HCT116 (cell line): ENCODE measurements around the gene PDZD4. TPM values are rescaled to one million over a fixed set of nuclear protein-coding genes. Genes with fewer than 3 reads are reported as not detected.

Experiments
- ATAC-seq: fragments of 200-7000 bp; cut with Tn5 transposase; 2 replicates; pipeline ENCODE4 v1.9.1; 2020; ENCODE audit warnings: mild to moderate bottlenecking, moderate library complexity
- BruUV-seq: library from RNA; stranded (reverse); fragments of 400-500 nt; replicated peaks from 2 replicates; lab custom pipeline; 2021; lab: Mats Ljungman, UMichigan
- CTCF ChIA-PET: fragments of 300-600 bp; sonication (Branson Sonifier 250); formaldehyde crosslinking; loops from one replicate; lab custom pipeline; 2021; ENCODE audit warnings: antibody characterized with exemption; lab: Charles Lee
- POLR2A ChIA-PET: fragments of 300-600, 350-600 bp; sonication (Branson Sonifier 250); formaldehyde crosslinking; loops from one replicate; lab custom pipeline; 2021; ENCODE audit warnings: antibody characterized with exemption; lab: Charles Lee
- RAD21 ChIA-PET, 2 experiments: fragments of 300-600 bp; sonication (Branson Sonifier 250); formaldehyde crosslinking; loops; one replicate each; lab custom pipeline; 2023; ENCODE audit warnings: low total read pairs in 2 of 2; ENCODE audit not compliant: uncharacterized antibody in 2 of 2, unreplicated experiment in 2 of 2, low non-redundant PET in 1 of 2; lab: Charles Lee
- DNase-seq: peaks from one replicate; pipeline ENCODE4 v3.0.0-alpha.2; 2010; ENCODE audit warnings: low read depth, low spot score
- H2AFZ ChIP-seq: fragments of 200-600 bp; shearing (Covaris generic), sonication (generic); 2 replicates; pipeline ENCODE4 v1.6.1; 2017; ENCODE audit warnings: low read depth, mixed run types, mixed read lengths, antibody characterized with exemption, low read length; ENCODE audit not compliant: poor library complexity, severe bottlenecking
- H3K27ac ChIP-seq: 2 replicates; pipeline ENCODE4 v1.5.1; 2012; ENCODE audit warnings: low read depth, low read length
- H3K27me3 ChIP-seq: fragments of 200-600 bp; sonication (generic); 2 replicates; pipeline ENCODE4 v1.6.1; 2016; ENCODE audit warnings: mixed run types, low read length, mixed read lengths; ENCODE audit not compliant: insufficient read depth
- H3K36me3 ChIP-seq, 2 experiments: fragments of 200-500 bp in 1 of 2; fragments of 200-600 bp in 1 of 2; sonication (Bioruptor generic) in 1 of 2; sonication (generic) in 1 of 2; 2 replicates each; pipeline versions ENCODE4 v1.5.1 to v1.6.1; 2014 to 2016; ENCODE audit warnings: low read length in 2 of 2, inconsistent platforms in 1 of 2, mixed read lengths in 1 of 2, mixed run types in 1 of 2; ENCODE audit not compliant: insufficient read depth in 2 of 2, control insufficient read depth in 1 of 2
- H3K4me1 ChIP-seq, 2 experiments: fragments of 200-600 bp in 1 of 2; sonication (generic) in 1 of 2; 2 replicates each; pipeline versions ENCODE4 v1.5.1 to v1.6.1; 2012 to 2017; ENCODE audit warnings: low read length in 2 of 2, inconsistent platforms in 1 of 2, mild to moderate bottlenecking in 1 of 2, mixed read lengths in 1 of 2, mixed run types in 1 of 2, moderate library complexity in 1 of 2; ENCODE audit not compliant: insufficient read depth in 2 of 2, control insufficient read depth in 1 of 2
- H3K4me2 ChIP-seq: fragments of 200-600 bp; sonication (generic); 2 replicates; pipeline ENCODE4 v1.6.1; 2017; ENCODE audit warnings: mixed run types, low read length, mixed read lengths
- H3K4me3 ChIP-seq, 2 experiments: fragments of 200-600 bp in 1 of 2; sonication (generic) in 1 of 2; replicated peaks in 1 of 2; 2 replicates each; pipeline ENCODE4 v1.5.1; 2011 to 2016; ENCODE audit warnings: low read length in 2 of 2, control low read depth in 1 of 2, low read depth in 1 of 2, mild to moderate bottlenecking in 1 of 2, mixed read lengths in 1 of 2, mixed run types in 1 of 2
- H3K79me2 ChIP-seq: fragments of 200-600 bp; sonication (generic); 2 replicates; pipeline ENCODE4 v1.6.1; 2017; ENCODE audit warnings: mild to moderate bottlenecking, mixed run types, low read length, moderate library complexity, mixed read lengths; ENCODE audit not compliant: insufficient read depth
- H3K9ac ChIP-seq: fragments of 200-600 bp; sonication (generic); 2 replicates; pipeline ENCODE4 v1.6.1; 2016; ENCODE audit warnings: low read length, mixed read lengths
- H3K9me2 ChIP-seq: fragments of 200-600 bp; sonication (generic), shearing (Covaris generic); 2 replicates; pipeline ENCODE4 v1.6.1; 2017; ENCODE audit warnings: mixed run types, mild to moderate bottlenecking, moderate library complexity; ENCODE audit not compliant: insufficient read depth
- H3K9me3 ChIP-seq, 2 experiments: fragments of 200-500 bp in 1 of 2; fragments of 200-600 bp in 1 of 2; sonication (Bioruptor generic) in 1 of 2; sonication (generic) in 1 of 2; 2 replicates each; pipeline ENCODE4 v1.6.1; 2014 to 2017; ENCODE audit warnings: low read length in 2 of 2, mixed read lengths in 2 of 2, inconsistent platforms in 1 of 2, low read depth in 1 of 2, mild to moderate bottlenecking in 1 of 2, mixed run types in 1 of 2, moderate library complexity in 1 of 2; ENCODE audit not compliant: control insufficient read depth in 1 of 2, insufficient read depth in 1 of 2
- H4K20me1 ChIP-seq: fragments of 200-600 bp; sonication (generic), shearing (Covaris generic); 2 replicates; pipeline ENCODE4 v1.6.1; 2017; ENCODE audit warnings: mixed run types, mild to moderate bottlenecking, moderate library complexity; ENCODE audit not compliant: insufficient read depth
- CBX3 ChIP-seq: IDR thresholded peaks from 2 replicates; pipeline ENCODE4 v1.6.1; 2012; ENCODE audit warnings: low read depth
- EGR1 ChIP-seq: IDR thresholded peaks from 2 replicates; pipeline ENCODE4 v1.6.1; 2012; ENCODE audit warnings: low read depth
- ELF1 ChIP-seq: IDR thresholded peaks from 2 replicates; pipeline ENCODE4 v1.6.1; 2012; ENCODE audit warnings: low read depth, borderline replicate concordance
- EZH2phosphoT487 ChIP-seq: fragments of 200-600 bp; IDR thresholded peaks from 2 replicates; pipeline ENCODE4 v1.6.1; 2018; ENCODE audit warnings: antibody characterized with exemption, borderline replicate concordance
- FOSL1 ChIP-seq: IDR thresholded peaks from 2 replicates; pipeline ENCODE4 v1.6.1; 2012; ENCODE audit warnings: low read depth
- POLR2A ChIP-seq: IDR thresholded peaks from 2 replicates; pipeline ENCODE4 v1.7.0; 2011; ENCODE audit warnings: borderline replicate concordance; ENCODE audit not compliant: insufficient read depth, insufficient read length; ENCODE audit errors: extremely low read depth
- POLR2AphosphoS5 ChIP-seq: IDR thresholded peaks from 2 replicates; pipeline ENCODE4 v1.6.1; 2011; ENCODE audit warnings: mild to moderate bottlenecking, low read depth, low read length, moderate library complexity
- RAD21 ChIP-seq: IDR thresholded peaks from 2 replicates; pipeline ENCODE4 v1.6.1; 2012; ENCODE audit warnings: low read depth, mild to moderate bottlenecking
- SP1 ChIP-seq: IDR thresholded peaks from 2 replicates; pipeline ENCODE4 v1.6.1; 2012; ENCODE audit warnings: low read depth
- SRF ChIP-seq: IDR thresholded peaks from 2 replicates; pipeline ENCODE4 v1.6.1; 2012; ENCODE audit warnings: low read depth
- TCF7L2 ChIP-seq: IDR thresholded peaks from 2 replicates; pipeline ENCODE4 v1.7.0; 2011; ENCODE audit warnings: borderline replicate concordance, inconsistent platforms; ENCODE audit not compliant: insufficient read depth, insufficient read length; ENCODE audit errors: extremely low read depth
- intact Hi-C: fragments of 100-400 bp; cut with micrococcal nuclease; formaldehyde crosslinking; loops from 2 replicates; pipeline ENCODE4 v1.10.0; 2022
- total RNA-seq: library from RNA; stranded (reverse); gene quantifications from one replicate; pipeline ENCODE4 v1.2.1, GENCODE V29; 2021; ENCODE audit not compliant: unreplicated experiment
- TF ChIP-seq, protein P1 (sequence below): IDR thresholded peaks from 2 replicates; pipeline ENCODE4 v1.6.1; 2012; ENCODE audit warnings: low read depth
- TF ChIP-seq, protein P2 (sequence below): IDR thresholded peaks from 2 replicates; pipeline ENCODE4 v1.6.1; 2012

Gene PDZD4
- total RNA-seq, 1 experiment from 2014 or later: 0.30 TPM

GRCh38 chrX:153845195-153845594 is 14.9 kb upstream of the PDZD4 start:
- Histone ChIP-seq H2AFZ (no peak overlapping the region), H3K79me2 (no peaks in the 10 kb centered on the region), H3K27me3 (no peaks in the 10 kb centered on the region), H3K27ac (no peak overlapping the region), H3K9me2 (no peaks in the 10 kb centered on the region), H3K36me3 (no peaks in the 10 kb centered on the region), H3K9ac (no peak overlapping the region), H3K4me3 (no peak overlapping the region), H3K4me2 (no peak overlapping the region), H3K4me1 (no peaks in the 10 kb centered on the region), H4K20me1 (no peaks in the 10 kb centered on the region), H3K9me3 (no peaks in the 10 kb centered on the region)
- DNase-seq: no peak
- BruUV-seq: no TSS peak
- ChIA-PET CTCF (no interaction called here), RAD21 (no interaction called here), POLR2A (no interaction called here)
- no peak for TF ChIP-seq EGR1
- TF ChIP-seq POLR2A: no peak
- no peak for TF ChIP-seq FOSL1
- no peak for TF ChIP-seq POLR2AphosphoS5
- TF ChIP-seq, protein P1, sequence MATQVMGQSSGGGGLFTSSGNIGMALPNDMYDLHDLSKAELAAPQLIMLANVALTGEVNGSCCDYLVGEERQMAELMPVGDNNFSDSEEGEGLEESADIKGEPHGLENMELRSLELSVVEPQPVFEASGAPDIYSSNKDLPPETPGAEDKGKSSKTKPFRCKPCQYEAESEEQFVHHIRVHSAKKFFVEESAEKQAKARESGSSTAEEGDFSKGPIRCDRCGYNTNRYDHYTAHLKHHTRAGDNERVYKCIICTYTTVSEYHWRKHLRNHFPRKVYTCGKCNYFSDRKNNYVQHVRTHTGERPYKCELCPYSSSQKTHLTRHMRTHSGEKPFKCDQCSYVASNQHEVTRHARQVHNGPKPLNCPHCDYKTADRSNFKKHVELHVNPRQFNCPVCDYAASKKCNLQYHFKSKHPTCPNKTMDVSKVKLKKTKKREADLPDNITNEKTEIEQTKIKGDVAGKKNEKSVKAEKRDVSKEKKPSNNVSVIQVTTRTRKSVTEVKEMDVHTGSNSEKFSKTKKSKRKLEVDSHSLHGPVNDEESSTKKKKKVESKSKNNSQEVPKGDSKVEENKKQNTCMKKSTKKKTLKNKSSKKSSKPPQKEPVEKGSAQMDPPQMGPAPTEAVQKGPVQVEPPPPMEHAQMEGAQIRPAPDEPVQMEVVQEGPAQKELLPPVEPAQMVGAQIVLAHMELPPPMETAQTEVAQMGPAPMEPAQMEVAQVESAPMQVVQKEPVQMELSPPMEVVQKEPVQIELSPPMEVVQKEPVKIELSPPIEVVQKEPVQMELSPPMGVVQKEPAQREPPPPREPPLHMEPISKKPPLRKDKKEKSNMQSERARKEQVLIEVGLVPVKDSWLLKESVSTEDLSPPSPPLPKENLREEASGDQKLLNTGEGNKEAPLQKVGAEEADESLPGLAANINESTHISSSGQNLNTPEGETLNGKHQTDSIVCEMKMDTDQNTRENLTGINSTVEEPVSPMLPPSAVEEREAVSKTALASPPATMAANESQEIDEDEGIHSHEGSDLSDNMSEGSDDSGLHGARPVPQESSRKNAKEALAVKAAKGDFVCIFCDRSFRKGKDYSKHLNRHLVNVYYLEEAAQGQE: no peak
- no peak for TF ChIP-seq SP1
- no peak for TF ChIP-seq CBX3
- TF ChIP-seq ELF1: no peak
- no peak for TF ChIP-seq EZH2phosphoT487
- TF ChIP-seq TCF7L2: no peak
- TF ChIP-seq SRF: no peak
- TF ChIP-seq RAD21: no peak
- TF ChIP-seq, protein P2, sequence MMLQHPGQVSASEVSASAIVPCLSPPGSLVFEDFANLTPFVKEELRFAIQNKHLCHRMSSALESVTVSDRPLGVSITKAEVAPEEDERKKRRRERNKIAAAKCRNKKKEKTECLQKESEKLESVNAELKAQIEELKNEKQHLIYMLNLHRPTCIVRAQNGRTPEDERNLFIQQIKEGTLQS: no peak
- intact Hi-C loops: no loop called here
- no peak for ATAC-seq
